NCI-H345 treated with DMSO at 0.1 percent for 48 hours (cell line): Measurements from ENCODE around the gene ACBD4.
"Not testable (repeated sequence)": the region's sequence is repeated elsewhere in the genome, so short reads cannot be mapped to it uniquely, and the experiment has no call there.

Experiments used
- DNase-seq: peaks from one replicate; lab custom pipeline; 2025; ENCODE audit not compliant: unreplicated experiment; lab: John Stamatoyannopoulos, UW

ACBD4 gene

GRCh38 chr17:45117848-45118646 lies 17.4 kb upstream of the ACBD4 start:
- DNase-seq: no peak

DNA sequence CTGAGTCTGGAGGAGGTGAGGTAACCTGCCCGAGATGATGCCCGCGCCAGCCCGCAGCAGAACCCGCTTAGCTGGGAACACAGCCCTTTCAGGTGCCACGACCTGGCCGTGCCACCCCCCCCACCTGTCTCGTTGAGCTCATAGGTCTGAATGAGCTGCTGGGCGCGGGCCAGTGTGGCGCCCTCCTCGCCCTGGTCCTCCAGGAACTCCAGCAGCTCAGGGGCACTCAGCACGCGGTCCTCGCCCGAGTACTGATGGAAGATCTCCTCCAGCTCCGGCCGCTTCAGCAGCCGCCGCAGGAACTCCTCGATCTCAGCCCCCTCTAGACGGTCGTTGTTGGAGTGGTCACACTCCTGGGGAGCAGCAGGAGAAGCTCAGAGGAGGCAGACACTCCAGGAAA lies 16.8 kb upstream of the ACBD4 start:
- DNase-seq: no peak

DNA sequence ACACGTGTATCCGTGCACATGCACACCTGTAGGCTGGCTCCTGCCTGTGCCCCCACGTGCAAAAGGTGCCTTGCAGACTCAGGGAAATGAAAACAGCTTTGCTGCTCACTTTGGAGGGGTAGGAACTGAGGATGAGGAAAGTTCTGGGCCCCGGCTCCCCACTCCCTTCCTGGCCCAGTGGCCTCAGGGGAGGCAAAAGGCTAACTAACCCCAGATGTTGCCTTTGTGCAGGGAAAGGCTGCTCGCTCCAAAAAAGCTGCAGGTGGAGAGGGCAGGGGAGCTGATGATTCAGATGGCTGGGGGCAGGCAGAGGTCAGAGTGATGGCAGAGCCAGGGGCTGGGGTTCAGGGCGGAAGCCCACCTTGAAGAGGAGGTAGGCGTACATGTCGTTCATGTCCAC lies 15.5 kb upstream of the ACBD4 start:
- DNase-seq: no peak

DNA sequence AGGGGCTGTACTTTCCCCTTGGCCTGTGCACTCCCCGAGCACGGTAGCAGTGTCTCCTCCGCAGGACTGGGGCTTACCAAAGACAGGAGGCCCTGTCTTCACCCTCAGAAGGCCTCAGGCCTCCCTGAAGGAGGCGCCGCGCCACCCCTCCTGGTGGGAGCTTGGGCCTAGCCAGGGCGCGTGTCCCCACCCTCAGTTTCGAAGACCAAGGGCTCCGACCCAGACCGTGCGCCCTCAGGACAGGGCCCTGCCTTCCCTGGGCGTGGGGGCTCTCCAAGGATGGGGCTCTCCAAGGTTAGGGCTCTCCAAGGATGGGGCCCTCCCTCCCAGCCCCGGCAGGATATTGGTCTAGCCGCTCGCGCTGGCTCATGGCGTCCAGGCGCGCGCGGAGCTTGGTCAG lies 14.9 kb upstream of the ACBD4 start:
- no peak for DNase-seq

DNA sequence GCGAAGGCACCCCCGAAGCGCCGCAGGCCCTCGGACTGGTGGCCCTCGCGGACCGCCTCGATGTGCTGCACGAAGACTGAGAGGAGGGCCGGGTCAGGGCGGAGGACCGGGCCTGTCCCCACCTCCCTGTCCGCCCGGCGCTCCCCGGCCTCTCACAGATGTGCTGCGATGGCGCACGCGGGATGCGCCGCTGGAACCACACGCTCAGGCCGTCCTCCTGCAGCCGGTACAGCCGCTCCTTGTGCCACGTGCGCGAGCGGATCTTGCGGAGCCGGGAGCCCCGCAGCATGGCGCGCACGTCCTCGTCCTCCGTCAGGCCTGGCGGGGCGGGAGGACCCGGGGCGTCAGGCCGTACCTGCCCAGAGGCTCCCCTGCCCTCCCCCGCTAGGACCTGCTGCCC lies 14.4 kb upstream of the ACBD4 start:
- DNase-seq: no peak

DNA sequence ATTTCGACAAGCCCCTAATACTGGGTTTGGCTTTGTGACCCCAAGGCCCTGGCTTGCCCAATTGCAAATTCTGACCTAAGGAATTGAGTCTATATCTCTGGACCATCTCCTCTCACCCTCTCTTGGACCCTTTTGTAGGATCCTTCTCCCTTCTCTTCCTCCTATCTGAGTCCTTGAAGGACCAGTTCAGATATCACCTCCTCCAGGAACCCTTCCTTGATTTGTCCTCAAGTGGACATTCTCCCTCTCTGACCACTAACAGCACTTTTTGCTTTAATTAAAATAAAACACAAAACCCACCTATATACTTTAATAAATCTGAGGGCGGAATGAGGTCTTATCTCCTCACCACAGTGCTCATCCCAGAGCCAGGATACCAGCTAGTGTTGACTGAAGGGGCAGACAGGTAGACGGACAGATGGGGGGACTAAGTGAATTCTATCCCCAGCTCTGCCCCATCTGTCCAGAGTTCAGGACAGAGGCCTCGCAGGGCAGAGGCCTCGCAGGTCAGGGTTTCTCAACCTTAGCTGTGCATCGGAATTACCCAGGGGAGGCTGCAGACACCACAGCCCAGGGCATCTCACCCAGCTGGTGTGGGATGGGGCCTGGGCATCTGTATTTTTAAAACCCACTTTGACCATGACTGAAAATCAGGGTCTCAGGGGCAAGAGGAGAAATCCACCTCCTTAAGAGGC lies 12.3 kb upstream of the ACBD4 start:
- no peak for DNase-seq

DNA sequence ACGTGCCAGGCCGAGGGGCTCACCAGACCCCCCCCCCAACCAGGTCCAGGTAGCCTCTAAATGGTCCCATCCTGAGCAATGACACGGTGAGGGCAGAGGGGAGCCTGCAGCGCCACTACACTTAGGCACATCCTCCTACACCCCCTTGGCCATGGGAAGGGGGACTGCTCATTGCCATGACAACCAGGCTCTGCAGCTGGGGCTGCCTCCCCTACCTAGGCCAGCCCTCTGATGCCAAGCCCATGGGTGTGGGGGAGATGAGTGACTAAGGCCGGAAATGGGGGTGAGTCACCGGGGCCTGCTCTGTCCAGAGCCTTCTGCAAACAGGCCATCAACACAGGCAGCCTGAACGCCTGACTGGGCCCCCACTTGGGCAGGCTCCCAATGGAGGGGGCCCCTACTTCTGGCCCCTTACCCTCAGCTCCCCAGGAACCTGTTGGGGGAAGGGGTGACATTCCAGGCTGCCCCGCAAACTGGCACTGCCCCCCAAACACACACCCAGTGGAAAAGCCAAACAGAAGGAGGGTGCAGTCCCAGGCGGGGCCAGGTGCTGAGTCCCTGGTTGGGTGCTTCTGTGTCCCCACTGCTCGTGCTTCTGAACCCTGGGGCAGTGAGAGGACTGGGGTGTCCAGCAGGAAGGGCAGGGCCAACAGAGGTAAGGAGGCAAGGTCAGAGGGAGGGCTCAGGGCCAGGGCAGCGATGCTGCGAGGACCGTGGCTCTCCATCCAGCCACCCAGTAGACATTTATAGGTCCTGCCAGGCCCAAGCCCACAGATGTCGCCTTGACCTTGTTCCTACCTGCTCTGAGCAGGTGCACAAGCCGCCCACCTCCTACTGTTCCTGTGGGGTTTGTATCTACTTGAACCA lies 11.3 kb upstream of the ACBD4 start:
- no peak for DNase-seq

GRCh38 chr17:45124797-45125122 lies 10.7 kb upstream of the ACBD4 start:
- not testable (repeated sequence) for DNase-seq

- no peak for DNase-seq
These were observed 10.0 kb upstream of the ACBD4 start for GRCh38 chr17:45125509-45125908.

GRCh38 chr17:45127207-45127547 lies 8.3 kb upstream of the ACBD4 start:
- no peak for DNase-seq

DNA sequence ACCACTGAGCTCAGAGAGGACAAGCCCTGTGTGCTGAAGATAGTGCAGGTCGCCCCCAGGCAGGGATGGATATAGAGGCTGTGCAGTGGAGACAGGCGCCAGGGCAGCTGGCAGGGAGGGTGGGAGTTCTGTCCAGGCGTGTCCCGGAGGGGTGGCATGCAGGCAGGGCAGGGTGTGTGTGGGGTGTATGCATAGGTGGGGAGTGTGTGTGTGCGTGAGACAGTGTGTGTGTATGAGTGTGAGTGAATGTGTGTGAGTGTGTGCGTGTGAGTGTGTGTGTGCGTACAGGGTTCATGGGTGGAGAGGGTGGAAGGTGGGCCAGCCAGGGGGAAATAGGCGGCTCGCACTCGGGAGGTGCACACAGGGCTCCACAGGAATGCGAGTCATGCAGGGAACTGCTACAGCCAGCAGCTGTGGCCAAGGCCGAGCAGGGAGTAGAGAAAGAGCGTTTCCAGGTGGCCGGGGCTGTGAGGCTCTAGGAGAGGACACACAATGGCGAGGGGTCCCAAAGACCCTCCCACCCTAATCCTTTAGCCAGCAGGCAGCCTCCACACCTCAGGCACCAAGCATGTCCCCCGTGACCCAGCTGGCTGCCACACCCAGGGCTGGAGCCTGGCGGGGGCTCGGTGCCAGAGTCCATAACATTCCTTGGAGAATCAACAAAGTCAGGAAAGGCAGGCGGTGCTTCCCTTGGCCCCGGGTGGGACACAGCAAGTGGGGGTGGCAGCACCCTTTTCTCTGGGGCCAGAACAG lies 7.8 kb upstream of the ACBD4 start:
- DNase-seq: no peak

DNA sequence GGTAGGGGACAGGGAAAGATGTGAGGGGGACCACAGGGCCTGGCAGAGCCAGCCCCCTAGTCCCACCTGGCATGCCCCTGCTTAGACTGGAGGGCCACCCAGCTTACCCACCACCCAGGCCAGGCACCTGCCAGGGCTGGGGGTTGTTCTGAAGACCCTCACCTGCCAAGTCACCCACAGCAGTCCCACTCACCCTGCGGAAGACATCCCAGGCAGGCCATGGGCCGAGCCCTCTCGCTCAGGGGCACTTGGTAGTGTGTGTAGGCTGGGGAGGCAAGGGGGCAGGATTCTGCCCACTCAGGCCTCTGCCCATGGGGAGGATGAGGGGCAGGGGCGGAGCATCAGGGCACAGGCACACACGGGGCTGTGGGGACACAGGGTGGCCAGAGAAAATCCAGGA lies 7.2 kb upstream of the ACBD4 start:
- no peak for DNase-seq

- DNase-seq: no peak
These were observed 6.5 kb upstream of the ACBD4 start for GRCh38 chr17:45128989-45129388.

DNA sequence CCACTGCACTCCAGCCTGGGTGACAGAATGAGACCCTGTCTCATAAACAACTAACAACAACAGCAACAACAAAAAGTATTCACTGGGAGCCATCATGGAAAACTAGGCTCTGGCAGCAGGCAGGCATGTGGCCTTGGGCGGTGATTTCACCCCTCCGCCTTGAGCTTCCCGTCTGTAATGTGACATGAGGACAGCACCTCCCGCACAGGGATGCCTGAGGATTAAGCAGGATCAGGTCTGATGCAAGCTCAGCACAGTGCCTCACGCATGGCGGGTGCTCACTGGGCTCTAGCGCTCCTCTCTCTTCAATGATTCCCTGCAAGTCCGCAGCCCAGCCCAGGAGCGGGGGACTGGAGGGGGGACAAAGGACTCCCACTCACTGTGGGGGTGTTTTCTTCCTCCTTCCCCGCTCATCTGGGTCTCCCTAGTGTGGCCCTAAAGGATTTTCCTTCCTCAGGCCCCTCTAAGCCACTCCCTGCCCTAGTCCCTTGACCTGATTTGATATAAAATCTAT lies 6.0 kb upstream of the ACBD4 start:
- no peak for DNase-seq

- DNase-seq: no peak
These were observed 5.4 kb upstream of the ACBD4 start for GRCh38 chr17:45129940-45130680.

GRCh38 chr17:45130681-45131615 lies 4.5 kb upstream of the ACBD4 start:
- DNase-seq: no peak

DNA sequence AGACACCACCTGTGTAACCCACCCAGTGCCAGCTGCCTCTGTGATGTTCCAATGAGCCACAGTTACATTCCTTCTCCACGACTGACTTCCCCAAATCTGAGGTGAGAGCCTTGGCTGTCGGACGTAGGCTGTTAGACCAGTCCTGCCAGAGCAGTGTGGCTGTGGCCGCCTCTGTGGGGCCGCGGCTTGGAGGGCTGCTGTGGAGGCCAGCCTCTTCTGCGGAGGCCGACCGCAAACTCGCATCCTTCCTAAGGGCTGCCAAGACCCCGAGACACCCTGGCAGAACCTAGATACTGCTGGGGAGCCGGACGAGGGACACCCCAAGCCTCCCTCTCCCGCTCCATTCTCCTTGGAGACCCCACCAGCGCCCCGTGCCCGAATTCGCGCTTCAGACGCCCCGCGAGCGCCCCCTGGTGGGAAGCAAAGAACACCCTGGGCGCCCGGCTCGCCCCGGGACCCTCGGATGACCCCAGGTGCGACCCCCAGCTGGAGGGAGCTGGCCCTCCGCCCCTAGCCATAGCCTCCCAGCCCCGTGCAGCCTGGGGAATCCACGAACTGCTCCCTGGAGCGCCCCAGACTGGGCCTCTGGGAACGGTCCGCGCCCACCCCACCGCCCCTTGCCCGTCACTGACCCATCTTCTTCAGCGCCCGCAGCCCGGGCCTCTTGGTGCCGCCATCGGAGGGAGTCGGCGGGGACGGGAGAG lies 3.7 kb upstream of the ACBD4 start:
- no peak for DNase-seq

DNA sequence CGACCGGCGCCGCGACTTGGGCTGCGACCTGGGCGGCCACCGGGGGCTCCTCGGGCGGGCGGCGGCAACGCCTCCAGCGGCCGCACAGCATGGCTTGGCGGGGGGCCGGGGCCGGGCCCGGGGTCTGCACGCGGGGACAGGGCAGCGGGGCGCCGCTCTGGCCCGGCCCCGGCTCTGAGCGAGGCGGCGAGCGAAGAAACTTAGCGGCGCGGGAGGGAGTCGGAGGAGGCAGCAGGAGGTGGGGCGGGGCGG lies 3.2 kb upstream of the ACBD4 start, which contains the start of gene PLCD3:
TSS of gene PLCD3 (minus strand) at position 196 of the 252 bp plus-strand sequence. CDS start at position 91, 105 bp downstream.
- DNase-seq: no peak
